IMR-90 (cell line): ENCODE results near the gene KLF13.

Source experiments
- CEBPB ChIP-seq: IDR thresholded peaks from 2 replicates; pipeline ENCODE4 v1.6.1; 2012; ENCODE audit warnings: low read depth, low read length, improper control_type of control experiment
- MAZ ChIP-seq: IDR thresholded peaks from 2 replicates; pipeline ENCODE4 v1.6.1; 2012; ENCODE audit warnings: low read depth, mild to moderate bottlenecking, low read length, improper control_type of control experiment, moderate library complexity, borderline replicate concordance
- MXI1 ChIP-seq: IDR thresholded peaks from 2 replicates; pipeline ENCODE4 v1.6.1; 2012; ENCODE audit warnings: low read depth, mild to moderate bottlenecking, low read length, moderate library complexity, borderline replicate concordance
- POLR2A ChIP-seq: IDR thresholded peaks from 2 replicates; pipeline ENCODE4 v1.6.1; 2012; ENCODE audit warnings: mild to moderate bottlenecking, low read depth, low read length
- RAD21 ChIP-seq: IDR thresholded peaks from 2 replicates; pipeline ENCODE4 v1.6.1; 2012; ENCODE audit warnings: low read length, improper control_type of control experiment
- RCOR1 ChIP-seq: IDR thresholded peaks from 2 replicates; pipeline ENCODE4 v1.6.1; 2012; ENCODE audit warnings: mild to moderate bottlenecking, low read length, improper control_type of control experiment; ENCODE audit not compliant: insufficient replicate concordance
- TF ChIP-seq, protein P1 (sequence below): conservative IDR thresholded peaks from 2 replicates; pipeline ENCODE4 v1.5.1; 2012; ENCODE audit warnings: mild to moderate bottlenecking, low read depth, low read length, improper control_type of control experiment
- TF ChIP-seq, protein P2 (sequence below): fragments of 150-350 bp; IDR thresholded peaks from 2 replicates; pipeline ENCODE4 v1.6.1; 2017; ENCODE audit warnings: mild to moderate bottlenecking, antibody characterized with exemption, low read length, low read depth

DNA sequence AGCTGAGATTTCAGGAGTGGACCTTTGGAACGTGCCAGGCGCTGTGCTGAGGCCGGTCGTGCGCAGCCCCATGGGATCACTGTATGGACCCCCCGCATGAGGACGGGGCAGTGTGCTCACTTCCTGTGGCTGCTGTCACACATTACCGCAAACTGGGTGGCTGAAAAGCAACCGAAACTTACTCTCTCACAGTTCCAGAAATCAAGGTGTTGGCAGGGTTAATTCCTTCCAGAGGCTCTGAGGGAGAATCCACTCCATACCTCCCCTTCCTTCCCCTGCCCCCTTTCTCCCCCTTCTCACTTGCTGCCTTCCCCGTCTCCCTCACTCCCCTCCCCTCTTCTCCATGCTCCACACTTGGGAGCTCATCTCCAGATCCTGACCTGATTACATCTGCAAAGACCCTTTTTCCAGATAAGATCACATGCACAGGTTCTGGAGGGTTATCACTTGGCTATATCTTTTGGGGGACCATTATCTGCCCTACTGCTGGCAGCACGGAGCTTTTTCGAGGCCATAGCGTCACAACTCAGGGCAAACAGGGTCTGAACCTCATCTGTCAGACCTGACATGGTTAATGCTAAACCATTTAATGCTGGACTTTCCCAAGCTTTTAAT lies 41.2 kb downstream of the KLF13 start:
- TF ChIP-seq CEBPB (no peak), POLR2A (no peak), RCOR1 (no peak), MAZ (no peak), RAD21 (no peak), MXI1 (no peak)
- TF ChIP-seq, protein P1, sequence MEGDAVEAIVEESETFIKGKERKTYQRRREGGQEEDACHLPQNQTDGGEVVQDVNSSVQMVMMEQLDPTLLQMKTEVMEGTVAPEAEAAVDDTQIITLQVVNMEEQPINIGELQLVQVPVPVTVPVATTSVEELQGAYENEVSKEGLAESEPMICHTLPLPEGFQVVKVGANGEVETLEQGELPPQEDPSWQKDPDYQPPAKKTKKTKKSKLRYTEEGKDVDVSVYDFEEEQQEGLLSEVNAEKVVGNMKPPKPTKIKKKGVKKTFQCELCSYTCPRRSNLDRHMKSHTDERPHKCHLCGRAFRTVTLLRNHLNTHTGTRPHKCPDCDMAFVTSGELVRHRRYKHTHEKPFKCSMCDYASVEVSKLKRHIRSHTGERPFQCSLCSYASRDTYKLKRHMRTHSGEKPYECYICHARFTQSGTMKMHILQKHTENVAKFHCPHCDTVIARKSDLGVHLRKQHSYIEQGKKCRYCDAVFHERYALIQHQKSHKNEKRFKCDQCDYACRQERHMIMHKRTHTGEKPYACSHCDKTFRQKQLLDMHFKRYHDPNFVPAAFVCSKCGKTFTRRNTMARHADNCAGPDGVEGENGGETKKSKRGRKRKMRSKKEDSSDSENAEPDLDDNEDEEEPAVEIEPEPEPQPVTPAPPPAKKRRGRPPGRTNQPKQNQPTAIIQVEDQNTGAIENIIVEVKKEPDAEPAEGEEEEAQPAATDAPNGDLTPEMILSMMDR: no peak
- TF ChIP-seq, protein P2, sequence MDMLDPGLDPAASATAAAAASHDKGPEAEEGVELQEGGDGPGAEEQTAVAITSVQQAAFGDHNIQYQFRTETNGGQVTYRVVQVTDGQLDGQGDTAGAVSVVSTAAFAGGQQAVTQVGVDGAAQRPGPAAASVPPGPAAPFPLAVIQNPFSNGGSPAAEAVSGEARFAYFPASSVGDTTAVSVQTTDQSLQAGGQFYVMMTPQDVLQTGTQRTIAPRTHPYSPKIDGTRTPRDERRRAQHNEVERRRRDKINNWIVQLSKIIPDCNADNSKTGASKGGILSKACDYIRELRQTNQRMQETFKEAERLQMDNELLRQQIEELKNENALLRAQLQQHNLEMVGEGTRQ: no peak
